Muscle of arm (tissue), 14 donors: Measurements from ENCODE around the gene TBRG1. TPM values are rescaled to one million over a fixed set of nuclear protein-coding genes. Genes with fewer than 3 reads are reported as not detected.
"Not testable (repeated sequence)": the region's sequence is repeated elsewhere in the genome, so short reads cannot be mapped to it uniquely, and the experiment has no call there.

ENCODE experiments used
- DNase-seq: peaks from one replicate; pipeline ENCODE4 v3.0.0-alpha.2; 2013
- long read RNA-seq, 11 donors: transcript quantifications; one replicate each; lab custom pipeline, GENCODE V29; 2026
- polyA plus RNA-seq, 12 donors: library from polyadenylated mRNA; unstranded; fragments of 120-200 nt; gene quantifications; one replicate each; pipeline ENCODE4 v1.2.1, GENCODE V29; 2013; ENCODE audit not compliant: insufficient read length in 12 of 12

Gene TBRG1, protein sequence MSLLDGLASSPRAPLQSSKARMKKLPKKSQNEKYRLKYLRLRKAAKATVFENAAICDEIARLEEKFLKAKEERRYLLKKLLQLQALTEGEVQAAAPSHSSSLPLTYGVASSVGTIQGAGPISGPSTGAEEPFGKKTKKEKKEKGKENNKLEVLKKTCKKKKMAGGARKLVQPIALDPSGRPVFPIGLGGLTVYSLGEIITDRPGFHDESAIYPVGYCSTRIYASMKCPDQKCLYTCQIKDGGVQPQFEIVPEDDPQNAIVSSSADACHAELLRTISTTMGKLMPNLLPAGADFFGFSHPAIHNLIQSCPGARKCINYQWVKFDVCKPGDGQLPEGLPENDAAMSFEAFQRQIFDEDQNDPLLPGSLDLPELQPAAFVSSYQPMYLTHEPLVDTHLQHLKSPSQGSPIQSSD
- 10 to 100 TPM in 11 of 12 donors, not detected in 1; 17.4 to 35.2 (median 25.4) TPM for polyA plus RNA-seq
- long read RNA-seq, donor 1, partial matches to known transcripts, result 0 of 2 reads
- long read RNA-seq, donor 1, other reads (novel, unspliced or antisense), result 0 of 2 reads
- long read RNA-seq, donor 2, full-length matches to known transcripts, result 4 of 4 reads
- long read RNA-seq, donor 2, partial matches to known transcripts, result 0 of 4 reads
- long read RNA-seq, donor 2, other reads (novel, unspliced or antisense), result 0 of 4 reads
- long read RNA-seq, donor 3, full-length matches to known transcripts, result 3 of 3 reads
- long read RNA-seq, donor 3, partial matches to known transcripts, result 0 of 3 reads
- long read RNA-seq, donor 3, other reads (novel, unspliced or antisense), result 0 of 3 reads
- long read RNA-seq, donor 4, full-length matches to known transcripts, result 1 of 1 reads
- long read RNA-seq, donor 4, partial matches to known transcripts, result 0 of 1 reads
- long read RNA-seq, donor 4, other reads (novel, unspliced or antisense), result 0 of 1 reads
- long read RNA-seq, donor 5, result 0 reads
- long read RNA-seq, donor 6, full-length matches to known transcripts, result 5 of 5 reads
- long read RNA-seq, donor 6, partial matches to known transcripts, result 0 of 5 reads
- long read RNA-seq, donor 6, other reads (novel, unspliced or antisense), result 0 of 5 reads
- long read RNA-seq, donor 7, full-length matches to known transcripts, result 6 of 6 reads
- long read RNA-seq, donor 7, partial matches to known transcripts, result 0 of 6 reads
- long read RNA-seq, donor 7, other reads (novel, unspliced or antisense), result 0 of 6 reads
- long read RNA-seq, donor 8, full-length matches to known transcripts, result 6 of 6 reads
- long read RNA-seq, donor 8, partial matches to known transcripts, result 0 of 6 reads
- long read RNA-seq, donor 8, other reads (novel, unspliced or antisense), result 0 of 6 reads
- long read RNA-seq, donor 9, full-length matches to known transcripts, result 4 of 4 reads
- long read RNA-seq, donor 9, partial matches to known transcripts, result 0 of 4 reads
- long read RNA-seq, donor 9, other reads (novel, unspliced or antisense), result 0 of 4 reads
- long read RNA-seq, donor 10, full-length matches to known transcripts, result 2 of 2 reads
- long read RNA-seq, donor 10, partial matches to known transcripts, result 0 of 2 reads
- long read RNA-seq, donor 10, other reads (novel, unspliced or antisense), result 0 of 2 reads
- long read RNA-seq, donor 11, full-length matches to known transcripts, result 3 of 3 reads
- long read RNA-seq, donor 11, partial matches to known transcripts, result 0 of 3 reads
- long read RNA-seq, donor 11, other reads (novel, unspliced or antisense), result 0 of 3 reads

DNA sequence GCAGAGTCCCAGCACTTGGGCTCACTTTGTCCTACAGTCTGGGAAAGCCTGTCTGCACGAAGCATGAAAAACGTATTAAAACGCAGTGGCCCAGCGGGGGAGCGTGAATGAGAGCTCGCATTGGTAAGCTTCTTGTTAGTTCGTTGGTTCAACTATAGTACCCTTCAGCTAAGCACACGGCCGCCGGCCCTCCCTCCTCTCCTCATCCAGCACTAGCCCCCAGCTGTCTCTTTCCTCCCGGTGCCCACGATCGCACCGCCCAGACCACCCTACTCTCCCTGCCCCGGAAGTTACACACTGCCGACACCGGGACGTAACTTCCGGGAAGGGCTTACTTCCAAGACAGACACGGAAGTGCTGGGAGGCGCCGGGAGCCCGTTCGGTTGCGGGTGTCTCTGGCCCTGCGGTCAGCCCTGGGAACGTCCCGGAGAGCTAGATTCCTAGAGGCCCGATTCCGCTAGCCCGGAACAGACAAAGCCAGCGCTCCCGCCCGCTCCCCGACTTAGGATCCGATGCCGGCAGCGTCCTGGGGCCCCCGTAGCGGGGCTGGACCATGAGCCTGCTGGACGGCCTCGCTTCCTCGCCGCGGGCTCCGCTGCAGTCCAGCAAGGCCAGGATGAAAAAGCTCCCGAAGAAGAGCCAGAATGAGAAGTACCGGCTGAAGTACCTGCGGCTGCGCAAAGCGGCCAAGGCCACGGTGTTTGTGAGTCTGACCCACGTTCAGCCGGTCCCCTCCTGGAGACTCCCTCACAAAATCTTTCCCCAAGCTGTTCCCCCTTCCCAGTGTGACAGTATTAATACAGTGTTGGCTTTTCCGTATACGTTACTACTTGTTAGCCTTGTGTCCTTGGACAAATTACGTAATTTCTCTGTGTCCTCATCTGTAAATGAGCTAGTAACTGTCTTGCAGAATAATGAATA, at the start of gene TBRG1:
TBRG1 (plus strand) TSS at position 334 of the 921 bp plus-strand sequence; CDS start at position 554, 220 bp downstream.
- peak; percentile 95 for DNase-seq

DNA sequence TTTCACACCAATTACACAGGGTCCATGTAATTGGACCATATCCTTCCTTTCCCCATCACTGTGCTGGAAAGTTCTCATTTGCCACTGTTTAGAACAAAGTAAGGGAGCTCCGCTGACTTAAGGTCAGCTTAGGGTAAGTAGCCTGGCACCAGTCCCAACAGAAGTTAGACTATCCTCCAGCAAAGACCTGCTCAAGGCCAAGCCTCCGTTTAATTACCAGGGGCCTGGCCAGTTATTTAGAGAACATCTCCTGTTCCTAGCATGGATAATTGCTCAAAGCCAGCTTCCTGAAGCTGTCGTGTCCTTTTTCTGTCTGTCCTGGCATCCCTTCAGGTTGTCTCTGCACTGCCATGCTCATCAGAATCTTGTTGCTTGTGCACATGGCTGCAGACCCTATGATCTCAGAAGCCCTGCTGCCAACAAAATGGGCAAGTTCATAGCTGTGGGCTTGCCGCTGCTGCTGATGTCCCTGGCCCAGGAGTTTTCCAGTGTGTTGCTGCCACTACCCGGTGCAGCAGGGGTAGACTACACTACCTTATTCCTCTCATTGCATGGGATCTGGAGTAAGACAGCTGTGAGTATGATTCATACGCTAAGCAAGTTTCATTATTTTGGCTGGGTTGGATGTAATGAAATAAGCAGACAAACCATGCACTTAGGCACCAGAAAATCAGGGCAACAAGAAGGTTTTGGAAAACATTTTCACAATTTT, 44.8 kb upstream of the TBRG1 start:
- DNase-seq, result peak; percentile 15

DNA sequence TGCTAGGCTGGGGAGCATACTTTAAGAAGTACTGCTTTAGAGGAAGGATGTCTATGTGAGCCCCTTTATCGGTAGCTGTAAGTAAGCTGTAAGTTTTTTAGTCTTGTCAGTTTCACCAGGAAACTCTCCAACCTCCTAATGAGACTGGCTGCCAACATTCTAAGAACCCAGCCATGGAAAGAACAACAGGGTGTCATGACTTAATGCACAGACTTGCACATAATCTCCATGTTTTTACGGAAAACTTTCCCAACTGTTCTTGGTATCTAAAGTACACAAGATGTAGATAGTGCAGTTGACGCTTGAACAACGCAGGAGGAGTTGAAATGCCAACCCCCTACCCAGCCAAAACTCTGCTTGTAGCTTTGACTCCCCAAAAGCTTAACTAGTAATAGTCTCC, 43.9 kb upstream of the TBRG1 start:
- no peak for DNase-seq

DNA sequence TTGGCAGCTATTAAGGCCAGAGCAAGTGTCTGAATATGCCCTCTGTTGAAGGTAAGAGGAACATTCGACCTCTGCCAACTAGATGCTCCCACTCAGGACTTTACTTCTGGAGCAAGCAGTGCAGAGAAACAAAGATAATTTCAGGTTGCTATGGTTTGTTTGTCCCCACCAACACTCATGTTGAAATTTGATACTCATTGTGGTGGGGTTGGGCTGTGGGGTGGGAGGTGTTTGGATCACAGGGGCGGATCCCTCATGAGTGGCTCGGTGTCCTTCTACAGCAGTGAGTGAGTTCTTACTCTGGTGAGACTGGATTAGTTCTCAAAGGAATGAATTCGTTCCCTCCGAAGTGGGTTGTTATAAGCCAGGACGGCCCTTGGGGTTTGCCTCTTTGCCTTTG, 40.8 kb upstream of the TBRG1 start:
- no peak for DNase-seq

DNA sequence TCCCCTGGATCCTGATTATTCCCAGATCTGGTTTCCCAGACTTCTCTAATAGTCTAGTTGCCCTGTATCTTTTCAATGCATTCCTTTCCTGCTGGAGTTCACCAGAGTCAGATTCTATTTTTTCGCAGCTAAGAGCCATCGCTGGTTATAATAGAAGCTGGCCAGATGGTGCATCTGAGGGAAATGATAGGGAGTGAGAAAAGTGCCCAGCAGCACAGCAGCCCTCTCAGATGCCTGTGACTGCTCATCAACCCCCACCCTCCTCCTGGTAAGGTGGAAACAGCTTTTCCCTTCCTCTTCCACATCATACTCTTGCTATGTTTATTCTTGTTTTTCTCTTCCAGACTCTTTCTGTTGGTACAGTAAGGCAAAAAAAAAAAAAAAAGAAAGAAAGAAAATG, 40.1 kb upstream of the TBRG1 start:
- DNase-seq, result no peak

DNA sequence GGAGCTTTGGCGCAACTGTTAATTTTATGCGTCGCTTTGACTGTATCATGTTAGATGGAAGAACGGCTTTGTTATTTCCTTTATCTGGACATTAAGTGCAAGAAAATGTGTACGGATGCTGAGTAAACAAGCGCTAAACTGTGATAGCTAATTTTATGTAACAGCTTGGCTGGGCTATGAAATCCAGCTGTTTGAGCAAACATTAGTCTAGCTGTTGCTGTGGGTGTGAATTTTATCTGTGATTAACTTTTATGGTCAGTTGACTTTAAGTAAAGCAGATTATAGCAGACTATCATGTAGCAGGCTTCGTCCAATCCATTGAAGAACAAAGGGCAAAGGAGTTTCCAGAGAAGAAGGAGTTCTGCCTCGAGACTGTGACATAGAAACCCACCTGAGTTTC, 38.9 kb upstream of the TBRG1 start:
- DNase-seq, result no peak

DNA sequence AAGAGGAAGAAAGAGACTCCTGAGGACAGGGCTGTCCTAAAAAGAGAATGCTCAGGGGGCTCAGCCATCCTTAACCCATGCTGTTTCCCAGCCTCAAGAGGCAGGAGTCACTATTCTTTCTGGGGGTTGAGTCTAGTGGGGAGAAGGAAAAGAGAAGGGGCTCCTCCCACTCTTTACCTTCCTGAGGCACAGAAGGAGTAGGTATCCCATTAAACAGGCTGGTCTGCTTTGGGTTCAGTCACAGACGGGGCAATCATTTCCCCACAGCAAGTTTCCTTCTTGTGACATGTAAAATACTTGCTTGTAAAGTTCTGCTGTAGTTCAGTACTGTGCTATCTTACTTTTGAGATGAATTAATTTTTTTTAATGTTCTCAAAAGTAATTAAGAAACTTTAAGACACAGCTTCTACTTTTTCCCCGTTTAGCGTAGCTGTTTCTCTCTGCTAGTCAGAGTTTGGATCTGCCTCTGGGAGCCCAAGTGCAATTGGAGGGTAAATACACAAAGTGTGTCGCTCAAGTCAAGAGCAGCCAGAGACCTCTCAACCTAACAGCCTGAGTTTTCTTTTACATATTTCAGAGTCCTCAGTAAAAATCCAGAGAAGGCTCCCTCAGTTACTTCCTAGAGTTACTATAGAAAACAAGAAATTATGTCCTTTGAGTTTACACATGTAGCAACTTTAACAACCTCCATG, 37.8 kb upstream of the TBRG1 start:
- no peak for DNase-seq

DNA sequence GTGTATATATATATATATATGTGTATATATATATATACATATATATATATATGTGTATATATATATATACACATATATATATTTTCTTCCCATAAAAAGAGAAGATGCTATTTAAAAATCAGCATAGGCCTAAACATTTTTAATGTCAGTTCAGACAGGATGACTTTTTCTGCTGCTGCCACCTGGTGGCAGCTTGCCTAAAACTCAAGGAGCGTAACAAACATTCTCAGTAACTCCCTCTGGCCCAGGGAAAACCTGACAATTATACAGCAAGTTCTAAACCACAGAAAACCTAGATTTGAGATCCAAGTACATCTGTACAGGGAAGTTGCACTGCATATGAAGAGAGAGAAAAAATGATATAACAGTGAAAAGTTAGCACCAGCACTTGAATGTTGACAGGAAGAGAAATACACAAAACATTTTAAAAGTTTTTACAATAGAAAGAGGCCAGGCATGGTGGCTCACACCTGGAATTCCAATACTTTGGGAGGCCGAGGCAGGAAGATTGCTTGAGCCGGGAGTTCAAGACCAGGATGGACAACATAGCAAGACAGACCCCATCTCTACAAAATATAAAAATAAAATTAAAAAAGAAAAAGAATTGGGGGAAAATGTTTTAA, 36.3 kb upstream of the TBRG1 start:
- peak; percentile 69 for DNase-seq

DNA sequence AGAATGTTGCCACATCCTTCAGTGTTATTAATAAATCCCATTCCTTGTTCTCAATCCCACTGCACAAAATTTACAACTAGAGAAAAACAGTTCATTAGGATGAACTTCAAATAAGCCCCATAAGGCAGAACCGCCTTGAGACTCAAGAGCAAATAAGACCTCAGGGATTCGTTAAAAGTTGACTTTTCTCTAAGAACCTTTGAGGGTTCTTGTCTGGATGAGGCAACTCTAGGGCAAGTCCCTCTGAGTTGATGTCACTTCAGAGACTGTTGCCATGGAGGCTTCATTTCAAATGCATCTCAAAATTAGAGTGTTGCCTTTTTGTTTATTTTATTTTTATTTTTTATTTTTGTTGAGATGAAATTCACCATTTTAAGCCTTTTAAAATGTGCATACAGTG, 31.2 kb upstream of the TBRG1 start:
- no peak for DNase-seq

DNA sequence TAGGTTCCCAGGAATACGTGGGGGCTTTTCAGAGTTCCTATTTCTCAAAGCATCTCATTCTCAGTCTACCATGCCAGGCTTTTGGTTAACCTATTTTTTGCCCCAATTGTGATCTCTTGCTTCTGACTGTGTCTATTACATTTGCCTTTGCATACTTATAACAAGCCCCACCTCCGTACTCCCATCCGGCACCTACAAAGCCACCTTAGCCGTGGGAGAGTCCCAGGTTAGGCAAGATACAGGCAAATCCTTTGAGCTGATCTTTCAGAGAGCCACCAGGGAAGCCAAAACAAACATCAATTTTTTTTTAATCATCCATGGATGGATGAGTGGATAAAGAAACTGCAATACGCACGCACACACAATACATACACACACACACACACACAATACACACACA, 30.0 kb upstream of the TBRG1 start:
- no peak for DNase-seq

DNA sequence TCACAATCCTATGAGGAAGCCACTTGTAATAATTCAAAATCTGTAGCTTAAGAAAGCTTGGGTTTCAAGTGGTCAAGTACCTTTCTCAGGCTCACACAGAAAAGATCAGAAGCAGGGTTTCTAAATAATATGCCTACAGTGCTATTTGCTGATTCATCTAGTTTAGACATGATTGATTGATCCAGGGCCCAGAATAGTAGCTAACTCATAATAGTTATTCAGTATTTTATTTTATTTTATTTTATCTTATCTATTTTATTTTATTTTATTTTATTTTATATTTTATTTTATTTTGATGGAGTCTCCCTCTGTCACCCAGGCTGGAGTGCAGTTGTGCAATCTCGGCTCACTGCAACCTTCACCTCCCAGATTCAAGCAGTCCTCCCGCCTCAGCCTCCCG, 27.4 kb upstream of the TBRG1 start:
- DNase-seq, result no peak

DNA sequence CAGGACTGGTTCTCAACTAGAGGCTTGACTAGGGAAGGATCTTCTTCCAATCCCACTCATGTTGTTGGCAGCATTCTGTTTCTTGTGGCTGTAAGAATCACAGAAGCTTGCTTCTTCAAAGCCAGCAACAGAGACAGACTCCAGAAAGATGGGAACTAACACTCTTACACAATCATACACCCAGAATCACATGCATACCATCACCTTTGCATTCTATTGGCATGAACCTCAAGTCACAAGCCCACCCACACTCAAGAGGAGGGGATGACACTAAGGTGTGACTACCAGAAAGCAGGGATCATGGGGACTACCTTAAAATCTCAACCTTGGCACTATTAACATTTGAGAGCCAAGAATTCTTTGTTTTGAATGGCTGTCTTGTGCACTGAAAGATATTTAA, 25.0 kb upstream of the TBRG1 start:
- no peak for DNase-seq

DNA sequence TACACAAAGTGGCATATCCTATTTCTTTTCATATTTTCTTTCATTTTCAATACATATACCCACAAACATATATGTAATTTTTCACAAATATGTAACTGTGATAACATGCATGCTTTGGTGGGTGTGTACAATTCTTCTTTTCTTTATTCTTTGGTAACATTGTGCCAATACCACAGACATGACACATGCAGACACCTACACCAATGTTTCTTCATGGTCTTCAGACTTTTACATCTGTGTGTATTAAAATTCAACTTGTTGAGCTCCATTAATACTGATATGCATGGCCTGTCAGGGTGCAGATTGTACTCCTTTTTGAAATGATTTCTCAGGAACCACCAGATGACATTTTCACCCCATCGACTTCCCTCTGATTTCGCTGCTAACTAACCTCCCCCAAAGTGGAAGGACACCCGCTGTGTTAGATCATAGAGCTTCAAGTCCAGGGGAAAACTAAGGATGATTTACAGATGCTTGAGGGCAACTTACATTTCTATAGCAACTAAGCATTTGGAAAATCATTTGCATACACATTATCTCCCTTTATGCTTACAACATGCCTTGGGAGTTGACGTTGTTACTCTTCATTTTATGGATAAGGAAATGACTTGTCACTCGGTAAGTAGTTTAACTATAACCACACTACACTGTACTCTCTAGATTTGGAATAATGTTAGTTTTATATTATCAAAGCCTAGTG, 21.9 kb upstream of the TBRG1 start:
- DNase-seq, result no peak

DNA sequence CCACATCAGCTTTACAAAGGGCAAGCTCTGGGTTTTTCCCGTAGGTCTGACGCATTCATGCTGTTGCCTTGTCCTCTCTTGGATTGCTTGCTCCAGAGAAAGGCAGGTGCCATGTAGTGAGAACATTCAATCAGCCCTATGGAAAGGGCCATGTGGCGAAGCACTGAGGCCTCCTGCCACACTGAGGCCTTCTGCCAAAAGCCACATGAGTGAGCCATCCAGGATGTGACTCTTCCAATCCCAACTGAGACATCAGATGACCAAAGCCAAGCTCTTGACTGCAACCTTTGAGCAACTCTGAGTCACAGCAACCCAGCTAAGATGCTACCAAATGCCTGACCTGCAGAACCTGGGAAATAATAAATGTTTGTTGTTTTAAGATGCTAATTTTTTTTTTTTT, 20.5 kb upstream of the TBRG1 start:
- DNase-seq, result no peak

DNA sequence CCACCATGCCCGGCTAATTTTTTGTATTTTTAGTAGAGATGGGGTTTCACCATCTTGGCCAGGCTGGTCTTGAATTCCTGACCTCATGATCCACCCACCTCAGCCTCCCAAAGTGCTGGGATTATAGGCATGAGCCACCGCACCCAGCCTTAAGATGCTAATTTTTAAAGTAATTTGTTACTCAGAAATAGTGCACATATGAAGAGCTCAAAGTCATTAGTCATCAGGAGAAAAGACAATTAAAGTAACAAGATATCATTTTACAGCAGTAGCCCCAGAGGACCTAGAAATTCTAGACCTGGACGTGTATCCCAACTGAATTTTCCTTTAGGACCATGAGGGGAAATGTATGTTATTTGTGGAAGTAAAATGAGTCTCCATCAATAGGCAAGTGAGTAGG, 19.9 kb upstream of the TBRG1 start:
- not testable (repeated sequence) for DNase-seq

DNA sequence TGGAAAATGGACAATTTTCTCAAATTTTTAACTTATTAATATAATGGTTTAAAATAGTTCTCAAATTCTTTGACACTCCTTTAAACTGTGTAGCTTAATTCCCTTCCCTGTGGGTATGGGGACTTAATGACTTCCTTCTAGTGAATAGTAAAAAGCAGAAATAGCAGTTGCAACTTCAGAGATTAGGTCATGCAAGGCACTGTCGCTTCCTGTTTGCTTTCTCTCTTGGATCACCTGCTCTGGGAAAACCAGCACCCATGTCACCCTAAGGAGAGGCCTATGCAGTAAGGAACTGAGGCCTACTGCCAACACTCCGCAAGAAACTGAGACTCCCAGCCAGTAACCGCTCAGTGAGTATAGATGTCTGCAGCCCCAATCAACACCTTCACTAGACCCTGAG, 16.9 kb upstream of the TBRG1 start:
- DNase-seq, result no peak

DNA sequence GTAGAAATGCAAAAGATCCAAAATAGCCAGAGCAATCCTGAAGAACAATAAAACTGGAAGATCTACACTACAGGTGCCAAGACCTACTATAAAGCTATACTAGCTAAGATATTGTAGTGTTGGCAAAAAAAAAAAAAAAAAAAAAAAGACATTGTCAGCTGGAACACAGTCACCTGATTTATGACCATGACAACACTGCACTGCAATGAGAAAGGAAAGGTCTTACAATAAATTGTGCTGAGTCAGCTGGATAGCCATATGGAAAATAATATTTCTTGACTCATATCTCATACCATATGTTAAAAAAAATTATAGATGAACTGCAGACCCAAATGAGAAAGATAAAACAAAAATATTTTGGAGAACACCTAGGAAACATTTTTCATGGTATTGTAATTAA, 14.5 kb upstream of the TBRG1 start:
- no peak for DNase-seq

DNA sequence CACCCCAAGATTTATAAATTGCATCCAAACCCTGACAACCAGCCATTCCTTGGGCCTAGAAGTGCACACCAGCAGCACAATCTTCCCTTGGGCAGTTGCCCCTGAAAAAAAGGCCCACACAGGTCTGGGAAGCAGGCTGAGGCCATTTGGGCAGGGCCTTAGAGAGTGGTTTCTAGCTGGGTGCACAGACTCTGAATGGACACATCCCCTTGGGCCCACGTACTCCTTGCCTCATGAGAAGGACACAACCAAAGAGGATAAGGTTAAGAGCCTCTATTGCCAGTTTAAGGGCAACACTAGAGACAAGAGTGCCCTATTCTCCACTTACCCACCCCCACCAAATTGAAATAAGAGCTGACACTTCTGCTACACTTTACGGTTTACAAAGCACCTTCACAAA, 12.4 kb upstream of the TBRG1 start:
- DNase-seq, result no peak
